Measurements from ENCODE around the gene PTPRD. TPM values are rescaled to one million over a fixed set of nuclear protein-coding genes. Genes with fewer than 3 reads are reported as not detected.

Gene PTPRD
- total and polyA plus RNA-seq, 10 donors = 0.08 to 11.7 (median 2.9) TPM

- DNase-seq = no peak
- Histone ChIP-seq H3K36me3 (no peaks in the 10 kb centered on the region), H3K9me3 (no peaks in the 10 kb centered on the region), H3K4me3 (no peak overlapping the region), H3K27ac (no peak overlapping the region), H3K4me1 (no peaks in the 10 kb centered on the region), H3K27me3 (replicated peaks in 1 of 7) (no peaks in the 10 kb centered on the region)
- 36 to 56% (median 47%) methylated on average over 1 of the region's 1 CpG for WGBS, 5 donors
- intact Hi-C loops (cut with DNase I; ENCODE audit: low total_unique reads) = no loop called here
- TF ChIP-seq CTCF (IDR thresholded peaks at IDR 0.05 in 8 of 11, conservative IDR thresholded peaks at IDR 0.05 in 3 of 11) = no peak
- TF ChIP-seq POLR2AphosphoS5 (IDR thresholded peaks at IDR 0.05) = no peak
- TF ChIP-seq POLR2A (IDR thresholded peaks at IDR 0.05) = no peak
Measured at GRCh38 chr9:8781458-8781857, 1831.3 kb downstream of the PTPRD start.

GRCh38 chr9:8780386-8780785 lies 1832.4 kb downstream of the PTPRD start:
- Histone ChIP-seq H3K27me3 (replicated peaks in 1 of 7) (no peaks in the 10 kb centered on the region), H3K27ac (no peak overlapping the region), H3K4me3 (no peak overlapping the region), H3K36me3 (no peaks in the 10 kb centered on the region), H3K4me1 (no peaks in the 10 kb centered on the region), H3K9me3 (no peaks in the 10 kb centered on the region)
- DNase-seq = no peak
- 79 to 93% (median 87%) methylated on average over 3 of the region's 3 CpGs for WGBS, 5 donors
- TF ChIP-seq POLR2AphosphoS5 (IDR thresholded peaks at IDR 0.05) (no peak), POLR2A (IDR thresholded peaks at IDR 0.05) (no peak), CTCF (IDR thresholded peaks at IDR 0.05 in 8 of 11, conservative IDR thresholded peaks at IDR 0.05 in 3 of 11) (no peak)
- intact Hi-C loops (cut with DNase I; ENCODE audit: low total_unique reads) = no loop called here

GRCh38 chr9:8779478-8779877 lies 1833.3 kb downstream of the PTPRD start:
- Histone ChIP-seq H3K9me3 (no peaks in the 10 kb centered on the region), H3K27me3 (replicated peaks in 1 of 7) (no peaks in the 10 kb centered on the region), H3K27ac (no peak overlapping the region), H3K4me3 (no peak overlapping the region), H3K36me3 (no peaks in the 10 kb centered on the region), H3K4me1 (no peaks in the 10 kb centered on the region)
- no peak for DNase-seq
- intact Hi-C loops (cut with DNase I; ENCODE audit: low total_unique reads) = no loop called here
- TF ChIP-seq POLR2A (IDR thresholded peaks at IDR 0.05) (no peak), CTCF (IDR thresholded peaks at IDR 0.05 in 8 of 11, conservative IDR thresholded peaks at IDR 0.05 in 3 of 11) (no peak), POLR2AphosphoS5 (IDR thresholded peaks at IDR 0.05) (no peak)
- 73 to 88% (median 82%) methylated on average over 4 of the region's 4 CpGs for WGBS, 5 donors

GRCh38 chr9:8778356-8778755 lies 1834.4 kb downstream of the PTPRD start:
- Histone ChIP-seq H3K27me3 (replicated peaks in 1 of 7) (no peaks in the 10 kb centered on the region), H3K27ac (no peak overlapping the region), H3K4me1 (no peaks in the 10 kb centered on the region), H3K36me3 (no peaks in the 10 kb centered on the region), H3K4me3 (no peak overlapping the region), H3K9me3 (no peaks in the 10 kb centered on the region)
- intact Hi-C loops (cut with DNase I; ENCODE audit: low total_unique reads) = no loop called here
- no peak for DNase-seq
- 88 to 98% (median 92%) methylated on average over 6 of the region's 6 CpGs for WGBS, 5 donors
- no peak for TF ChIP-seq POLR2A (IDR thresholded peaks at IDR 0.05)
- TF ChIP-seq POLR2AphosphoS5 (IDR thresholded peaks at IDR 0.05) = no peak
- TF ChIP-seq CTCF (IDR thresholded peaks at IDR 0.05 in 8 of 11, conservative IDR thresholded peaks at IDR 0.05 in 3 of 11) = no peak
